SH-SY5Y (cell line): Measurements from ENCODE around the gene PTPN14.

Source experiments
- GATA2 ChIP-seq: IDR thresholded peaks from 2 replicates; pipeline ENCODE4 v1.6.1; 2011; ENCODE audit warnings: mild to moderate bottlenecking, low read depth, low read length
- GATA3 ChIP-seq: IDR thresholded peaks from 2 replicates; pipeline ENCODE4 v1.6.1; 2011; ENCODE audit warnings: low read depth, mild to moderate bottlenecking, low read length, moderate library complexity

Gene PTPN14

GRCh38 chr1:214492401-214493075 lies 58.9 kb downstream of the PTPN14 start:
- TF ChIP-seq GATA2 (no peak), GATA3 (no peak)

DNA sequence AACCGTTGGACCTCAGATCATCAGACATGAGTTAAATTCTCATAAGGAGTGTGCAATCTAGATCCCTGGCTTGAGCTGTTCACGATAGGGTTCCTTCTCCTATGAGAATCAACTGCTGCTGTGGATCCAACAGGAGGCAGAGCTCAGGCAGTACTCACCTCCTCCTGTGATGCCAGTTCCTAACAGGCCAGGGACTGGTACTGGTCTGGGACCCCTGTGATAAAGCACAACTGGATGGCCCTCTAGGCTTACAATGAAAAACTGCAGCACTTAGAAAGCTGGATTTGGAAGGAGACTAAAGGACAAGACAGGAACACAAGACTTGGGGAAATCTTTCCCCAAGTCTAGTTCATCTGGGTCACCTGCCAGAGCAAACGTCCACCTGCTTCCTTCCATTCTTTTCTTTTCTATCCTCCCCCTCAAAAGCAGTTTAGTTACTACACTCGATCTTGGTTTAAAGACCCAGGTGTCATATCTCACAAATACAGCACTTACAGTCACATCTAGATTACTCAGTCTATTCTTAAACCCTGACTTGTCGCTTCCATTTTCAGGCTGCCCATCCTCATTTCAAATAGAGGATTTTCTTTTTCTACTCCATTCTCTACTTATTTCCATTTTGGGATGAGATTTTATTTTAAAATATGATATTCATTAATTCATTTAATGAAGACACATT lies 59.8 kb downstream of the PTPN14 start:
- TF ChIP-seq GATA2 (no peak), GATA3 (no peak)

GRCh38 chr1:214485151-214485550 lies 66.3 kb downstream of the PTPN14 start:
- TF ChIP-seq GATA2 (no peak), GATA3 (no peak)

DNA sequence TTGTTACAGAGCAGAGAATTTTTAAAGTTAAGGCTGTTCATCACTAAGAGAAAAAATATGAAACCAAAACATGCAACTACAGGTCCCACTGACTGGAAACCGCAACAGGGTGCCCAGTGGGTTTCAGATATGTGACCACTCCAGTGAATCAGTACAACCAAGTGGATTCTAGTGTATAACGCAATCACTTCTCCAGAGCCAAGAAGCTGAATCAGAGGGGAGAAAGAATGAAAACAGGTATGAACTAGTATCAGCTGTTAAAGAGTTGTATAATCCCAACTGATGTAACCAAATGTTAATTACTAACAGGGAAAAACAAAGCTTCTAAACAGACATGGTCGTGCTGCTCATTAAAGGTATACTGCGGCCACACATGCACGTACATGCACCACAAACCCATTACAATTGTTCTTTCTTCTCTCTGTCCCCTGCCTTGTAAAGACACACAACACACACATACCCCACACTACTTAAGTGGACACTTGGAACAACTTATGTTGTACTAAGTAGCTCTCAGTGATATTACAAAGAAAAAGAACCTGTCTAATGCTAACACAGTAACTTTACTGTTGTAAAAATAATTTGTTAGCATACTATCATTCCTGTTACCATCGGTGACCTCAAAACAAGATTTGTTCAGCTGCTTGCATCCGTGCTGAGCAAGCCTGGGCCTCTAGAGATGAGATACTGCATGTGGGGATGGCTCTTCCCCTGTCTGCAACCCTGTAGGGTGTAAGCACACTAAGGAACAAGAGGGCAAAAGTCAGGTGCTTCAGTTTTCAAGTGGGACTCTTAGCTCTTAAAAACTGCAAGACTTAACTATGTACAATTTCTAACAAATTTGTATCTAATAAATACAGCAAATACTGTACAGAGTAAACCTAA lies 74.2 kb downstream of the PTPN14 start:
- TF ChIP-seq GATA3 (no peak), GATA2 (no peak)

GRCh38 chr1:214476229-214476985 lies 75.0 kb downstream of the PTPN14 start:
- TF ChIP-seq GATA2, result no peak
- TF ChIP-seq GATA3, result no peak

DNA sequence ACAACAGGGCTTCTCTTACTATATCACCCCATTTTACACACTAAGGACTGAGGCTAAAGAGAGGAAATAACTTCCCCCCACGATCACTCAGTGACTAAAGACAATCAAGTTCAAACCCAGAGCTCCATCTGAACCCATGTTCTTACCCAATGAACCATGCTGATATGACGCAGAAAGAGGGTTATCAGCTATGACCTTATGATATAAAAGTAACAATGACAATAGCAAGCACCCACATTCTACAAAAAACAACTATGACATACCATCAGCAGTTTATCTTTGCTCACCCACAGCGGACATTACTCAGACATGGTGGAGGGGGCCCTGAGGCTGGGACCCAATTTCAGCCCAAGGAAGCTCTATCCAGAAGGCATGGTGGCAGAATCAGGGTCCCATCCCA lies 75.7 kb downstream of the PTPN14 start:
- TF ChIP-seq GATA3 (no peak), GATA2 (no peak)

- TF ChIP-seq GATA2 (no peak), GATA3 (no peak)
Observed at GRCh38 chr1:214475331-214475730, 76.1 kb downstream of the PTPN14 start.

DNA sequence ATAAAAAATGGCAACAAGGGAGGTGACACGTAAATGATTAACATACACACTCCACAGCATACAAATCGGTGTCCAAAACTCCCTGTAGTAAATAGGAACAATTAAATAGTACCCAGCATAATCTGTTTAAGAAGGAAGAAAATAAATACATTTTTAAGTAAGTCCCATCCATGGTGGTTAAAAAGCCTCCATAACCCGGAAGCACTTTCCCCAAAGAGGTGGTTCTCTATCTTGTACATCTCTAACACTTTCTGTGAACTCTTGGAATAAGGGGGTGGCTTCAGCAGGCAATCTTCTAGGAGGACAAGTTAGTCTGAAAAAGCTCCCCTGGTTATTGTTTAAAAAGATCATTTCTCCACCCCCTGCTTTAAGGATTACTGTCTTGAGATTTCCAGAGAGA lies 76.9 kb downstream of the PTPN14 start:
- TF ChIP-seq GATA2, result no peak

DNA sequence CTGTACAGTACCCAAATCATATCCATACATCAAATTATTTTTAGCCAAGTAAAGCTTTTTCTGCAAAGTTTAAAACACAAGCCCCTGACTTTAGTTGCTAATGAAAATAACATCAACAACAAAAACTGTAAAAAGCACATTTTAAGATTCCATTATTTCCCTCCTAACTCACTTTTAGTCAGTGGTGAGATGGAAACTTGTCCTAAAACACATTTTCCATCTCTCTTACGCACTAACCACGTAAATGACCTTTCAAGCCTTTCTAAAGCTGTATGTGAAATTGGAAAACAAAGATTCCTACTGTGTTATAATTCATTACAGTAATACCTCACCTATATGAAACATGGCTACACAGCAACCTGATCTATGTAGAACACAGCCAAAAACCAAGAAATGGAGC lies 77.5 kb downstream of the PTPN14 start:
- no peak for TF ChIP-seq GATA3
- no peak for TF ChIP-seq GATA2

- no peak for TF ChIP-seq GATA2
- no peak for TF ChIP-seq GATA3
Observed at GRCh38 chr1:214473387-214473786, 78.0 kb downstream of the PTPN14 start.

- TF ChIP-seq GATA3 (no peak), GATA2 (no peak)
Observed at GRCh38 chr1:214472364-214472763, 79.0 kb downstream of the PTPN14 start.

GRCh38 chr1:214471458-214471857 lies 79.9 kb downstream of the PTPN14 start:
- TF ChIP-seq GATA3 (no peak), GATA2 (no peak)

DNA sequence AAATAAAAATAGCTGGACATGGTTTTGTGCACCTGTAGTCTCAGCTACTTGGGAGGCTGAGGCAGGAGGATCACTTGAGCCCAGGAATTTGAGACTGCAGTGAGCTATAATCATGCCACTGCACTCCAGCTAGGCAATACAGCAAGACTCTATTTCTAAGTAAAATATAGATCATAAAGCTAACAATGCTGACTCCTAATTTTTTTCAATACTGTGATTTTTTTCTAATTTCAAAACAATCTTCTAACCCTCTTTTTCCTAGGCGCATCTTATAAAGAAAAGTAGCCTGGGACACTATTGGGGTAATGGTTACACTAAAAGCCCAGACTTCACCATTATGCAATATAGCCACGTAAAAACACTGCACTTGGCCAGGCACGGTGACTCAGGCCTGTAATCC lies 81.3 kb downstream of the PTPN14 start:
- no peak for TF ChIP-seq GATA2
- no peak for TF ChIP-seq GATA3

DNA sequence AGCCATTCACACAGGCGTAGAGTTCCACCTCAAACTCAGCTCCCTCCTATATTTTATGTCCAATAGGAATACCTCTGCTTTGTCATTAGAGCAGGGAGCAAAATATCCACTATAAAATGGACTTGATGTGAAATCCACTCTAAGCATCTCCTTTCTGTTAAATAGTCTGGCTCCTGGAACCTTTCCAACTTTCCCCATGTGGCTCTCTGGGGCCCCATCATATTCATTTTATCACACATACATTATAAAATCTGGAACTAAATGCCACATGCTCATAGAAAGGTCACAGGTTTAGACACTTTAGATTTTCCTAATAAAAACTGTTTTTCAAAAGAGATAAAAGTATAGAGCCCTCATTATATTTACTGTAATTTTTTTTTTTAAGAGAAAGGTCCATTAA lies 82.1 kb downstream of the PTPN14 start:
- TF ChIP-seq GATA2 (no peak), GATA3 (no peak)

- TF ChIP-seq GATA3, result no peak
- TF ChIP-seq GATA2, result no peak
Observed at GRCh38 chr1:214467078-214467585, 84.3 kb downstream of the PTPN14 start.
